ENCODE data around the gene FFAR3. TPM values are rescaled to one million over a fixed set of nuclear protein-coding genes. Genes with fewer than 3 reads are reported as not detected.

Gene FFAR3
- total and polyA plus RNA-seq, 8 donors = 0.09 to 1.6 (median 0.30) TPM; not detected in 2

GRCh38 chr19:35408284-35409171, 50.3 kb downstream of the FFAR3 start:
- no peak for TF ChIP-seq CTCF (IDR thresholded peaks at IDR 0.05)
- no peak overlapping the region for H3K4me3 ChIP-seq
- H3K27ac ChIP-seq = no peak overlapping the region
- H3K27me3 ChIP-seq = peaks cover 0 to 21% of the 10 kb centered on the region in 2 donors
- DNase-seq (no peak), ATAC-seq (no peak)
- H3K9me3 ChIP-seq = no peaks in the 10 kb centered on the region
- H3K4me1 ChIP-seq = no peaks in the 10 kb centered on the region
- intact Hi-C loops (cut with DNase I) = no loop called here
- no peaks in the 10 kb centered on the region for H3K36me3 ChIP-seq

- Histone ChIP-seq H3K4me1 (no peaks in the 10 kb centered on the region), H3K4me3 (no peak overlapping the region), H3K9me3 (no peaks in the 10 kb centered on the region), H3K27me3 (peaks cover 0 to 28% of the 10 kb centered on the region in 2 donors), H3K27ac (no peak overlapping the region), H3K36me3 (no peaks in the 10 kb centered on the region)
- intact Hi-C loops (cut with DNase I) = no loop called here
- no peak for TF ChIP-seq CTCF (IDR thresholded peaks at IDR 0.05)
- no peak for DNase-seq
- ATAC-seq = no peak
These were observed 50.9 kb downstream of the FFAR3 start for GRCh38 chr19:35409191-35409590.

Small RNAs within 50 kb of the gene (microRNA-seq; reads per million reads assigned to microRNA genes)
- 0 reads per million in 2 donors for gene MIR5196

Other genes with a start within 250 kb of the FFAR3 start
- gene FXYD3, start 242.6 kb upstream of the FFAR3 start, total RNA-seq = 100 to 1,000 TPM in 1 of 2 donors, 10 to 100 TPM in 1; 88.4 to 207 TPM
- gene FXYD3, start 242.6 kb upstream of the FFAR3 start, polyA plus RNA-seq (ENCODE audit: insufficient read length in 6 of 6) = 10 to 100 TPM; 17.5 to 50.2 (median 21.1) TPM
- 1 to 10 TPM; 1.8 to 2.5 TPM for gene LGI4, start 223.4 kb upstream of the FFAR3 start, total RNA-seq
- 1 to 10 TPM; 2.0 to 3.4 (median 2.7) TPM for gene LGI4, start 223.4 kb upstream of the FFAR3 start, polyA plus RNA-seq (ENCODE audit: insufficient read length in 6 of 6)
- 10 to 100 TPM; 20.1 to 24.0 TPM for gene FXYD1, start 219.6 kb upstream of the FFAR3 start, total RNA-seq
- 10 to 100 TPM; 50.5 to 67.0 (median 53.6) TPM for gene FXYD1, start 219.6 kb upstream of the FFAR3 start, polyA plus RNA-seq (ENCODE audit: insufficient read length in 6 of 6)
- gene FXYD7, start 215.2 kb upstream of the FFAR3 start, total RNA-seq = not detected
- 1 to 10 TPM in 2 of 6 donors, under 1 TPM in 4; 0.55 to 1.3 (median 0.74) TPM for gene FXYD7, start 215.2 kb upstream of the FFAR3 start, polyA plus RNA-seq (ENCODE audit: insufficient read length in 6 of 6)
- 100 to 1,000 TPM; 111 to 123 TPM for gene FXYD5, start 203.7 kb upstream of the FFAR3 start, total RNA-seq
- gene FXYD5, start 203.7 kb upstream of the FFAR3 start, polyA plus RNA-seq (ENCODE audit: insufficient read length in 6 of 6) = 10 to 100 TPM; 29.0 to 33.0 (median 31.3) TPM
- under 1 TPM in 1 of 2 donors, not detected in 1; 0.20 TPM for gene FAM187B, start 129.7 kb upstream of the FFAR3 start, total RNA-seq
- not detected for gene FAM187B, start 129.7 kb upstream of the FFAR3 start, polyA plus RNA-seq (ENCODE audit: insufficient read length in 6 of 6)
- gene LSR, start 109.5 kb upstream of the FFAR3 start, total RNA-seq = 100 to 1,000 TPM in 1 of 2 donors, 10 to 100 TPM in 1; 65.4 to 130 TPM
- gene LSR, start 109.5 kb upstream of the FFAR3 start, polyA plus RNA-seq (ENCODE audit: insufficient read length in 6 of 6) = 10 to 100 TPM; 50.6 to 70.1 (median 60.1) TPM
- 100 to 1,000 TPM; 123 to 148 TPM for gene USF2, start 89.5 kb upstream of the FFAR3 start, total RNA-seq
- gene USF2, start 89.5 kb upstream of the FFAR3 start, polyA plus RNA-seq (ENCODE audit: insufficient read length in 6 of 6) = 100 to 1,000 TPM; 149 to 187 (median 165) TPM
- 1 to 10 TPM; 1.1 to 1.9 TPM for gene HAMP, start 75.9 kb upstream of the FFAR3 start, total RNA-seq
- gene HAMP, start 75.9 kb upstream of the FFAR3 start, polyA plus RNA-seq (ENCODE audit: insufficient read length in 6 of 6) = under 1 TPM; 0.20 to 0.85 (median 0.41) TPM
- gene MAG, start 66.3 kb upstream of the FFAR3 start, total RNA-seq = not detected
- 10 to 100 TPM in 2 of 6 donors, 1 to 10 TPM in 4; 1.3 to 14.4 (median 6.2) TPM for gene MAG, start 66.3 kb upstream of the FFAR3 start, polyA plus RNA-seq (ENCODE audit: insufficient read length in 6 of 6)
- 10 to 100 TPM in 1 of 2 donors, 1 to 10 TPM in 1; 6.5 to 13.8 TPM for gene CD22, start 29.3 kb upstream of the FFAR3 start, total RNA-seq
- gene CD22, start 29.3 kb upstream of the FFAR3 start, polyA plus RNA-seq (ENCODE audit: insufficient read length in 6 of 6) = 10 to 100 TPM in 4 of 6 donors, 1 to 10 TPM in 2; 5.2 to 63.2 (median 19.7) TPM
- not detected for gene FFAR1, start 10.6 kb upstream of the FFAR3 start, total RNA-seq
- under 1 TPM; 0.06 to 0.74 (median 0.28) TPM for gene FFAR1, start 10.6 kb upstream of the FFAR3 start, polyA plus RNA-seq (ENCODE audit: insufficient read length in 6 of 6)
- gene GPR42, start 12.6 kb downstream of the FFAR3 start, total RNA-seq = not detected
- under 1 TPM in 3 of 6 donors, not detected in 3; 0.11 to 0.24 (median 0.14) TPM for gene GPR42, start 12.6 kb downstream of the FFAR3 start, polyA plus RNA-seq (ENCODE audit: insufficient read length in 6 of 6)
- gene FFAR2, start 89.8 kb downstream of the FFAR3 start, total RNA-seq = 10 to 100 TPM in 1 of 2 donors, under 1 TPM in 1; 0.85 to 26.6 TPM
- gene FFAR2, start 89.8 kb downstream of the FFAR3 start, polyA plus RNA-seq (ENCODE audit: insufficient read length in 6 of 6) = under 1 TPM in 5 of 6 donors, not detected in 1; 0.18 to 0.79 (median 0.34) TPM
- not detected for gene KRTDAP, start 132.0 kb downstream of the FFAR3 start, total RNA-seq
- gene KRTDAP, start 132.0 kb downstream of the FFAR3 start, polyA plus RNA-seq (ENCODE audit: insufficient read length in 6 of 6) = 1 to 10 TPM in 5 of 6 donors, under 1 TPM in 1; 0.98 to 2.2 (median 1.8) TPM
- 100 to 1,000 TPM; 104 to 136 TPM for gene DMKN, start 155.2 kb downstream of the FFAR3 start, total RNA-seq
- gene DMKN, start 155.2 kb downstream of the FFAR3 start, polyA plus RNA-seq (ENCODE audit: insufficient read length in 6 of 6) = 100 to 1,000 TPM in 5 of 6 donors, 10 to 100 TPM in 1; 92.5 to 140 (median 111) TPM
- gene SBSN, start 169.9 kb downstream of the FFAR3 start, total RNA-seq = under 1 TPM in 1 of 2 donors, not detected in 1; 0.20 TPM
- gene SBSN, start 169.9 kb downstream of the FFAR3 start, polyA plus RNA-seq (ENCODE audit: insufficient read length in 6 of 6) = under 1 TPM in 2 of 6 donors, not detected in 4; 0.09 to 0.11 TPM
- not detected for gene GAPDHS, start 175.0 kb downstream of the FFAR3 start, total RNA-seq
- gene GAPDHS, start 175.0 kb downstream of the FFAR3 start, polyA plus RNA-seq (ENCODE audit: insufficient read length in 6 of 6) = not detected
- 100 to 1,000 TPM in 1 of 2 donors, 10 to 100 TPM in 1; 98.3 to 112 TPM for gene TMEM147, start 187.2 kb downstream of the FFAR3 start, total RNA-seq
- gene TMEM147, start 187.2 kb downstream of the FFAR3 start, polyA plus RNA-seq (ENCODE audit: insufficient read length in 6 of 6) = 10 to 100 TPM; 52.7 to 62.3 (median 55.2) TPM
- not detected for gene ATP4A, start 205.2 kb downstream of the FFAR3 start, total RNA-seq
- not detected for gene ATP4A, start 205.2 kb downstream of the FFAR3 start, polyA plus RNA-seq (ENCODE audit: insufficient read length in 6 of 6)
- not detected for gene PMIS2, start 227.7 kb downstream of the FFAR3 start, total RNA-seq
- gene PMIS2, start 227.7 kb downstream of the FFAR3 start, polyA plus RNA-seq (ENCODE audit: insufficient read length in 6 of 6) = not detected